Measurements from ENCODE around the gene TYRO3. TPM values are rescaled to one million over a fixed set of nuclear protein-coding genes. Genes with fewer than 3 reads are reported as not detected.

The TYRO3 gene
- total and polyA plus RNA-seq, 2 of the 13 experiments (the other 11 are each of a cell fraction or from before 2014, with no cell fraction given): 24.0 to 43.6 TPM

- peak; percentile 87; the same call in 1 of the 2 replicates for TF ChIP-seq RFXAP (CRISPR knock-in tag; IDR thresholded peaks at IDR 0.05; ENCODE audit: borderline replicate concordance)
- peak; percentile 87 for TF ChIP-seq ZNF564 (CRISPR knock-in tag; IDR thresholded peaks at IDR 0.05)
- no peak for TF ChIP-seq KLF9 (CRISPR knock-in tag; IDR thresholded peaks at IDR 0.05; ENCODE audit: low read depth)
- no peak for TF ChIP-seq POLR2AphosphoS2 (IDR thresholded peaks at IDR 0.05; ENCODE audit: low read depth, low read length)
- TF ChIP-seq ZBTB14 (CRISPR knock-in tag; IDR thresholded peaks at IDR 0.05): no peak
- TF ChIP-seq CSRNP1 (CRISPR knock-in tag; IDR thresholded peaks at IDR 0.05): no peak
- no peak for TF ChIP-seq KMT2A (CRISPR knock-in tag; IDR thresholded peaks at IDR 0.05)
- no peak for TF ChIP-seq ZNF225 (CRISPR knock-in tag; IDR thresholded peaks at IDR 0.05)
- peak; percentile 41; the same call in 1 of the 2 replicates for TF ChIP-seq KLF6 (CRISPR knock-in tag; IDR thresholded peaks at IDR 0.05)
- TF ChIP-seq JUN (CRISPR knock-in tag; IDR thresholded peaks at IDR 0.05): no peak; the same call in 1 of the 2 replicates
- TF ChIP-seq ZNF713 (CRISPR knock-in tag; IDR thresholded peaks at IDR 0.05): no peak
- TF ChIP-seq NR2F1 (CRISPR knock-in tag; IDR thresholded peaks at IDR 0.05): 0 out of 4 replicates have a peak, but pooled peaks of 1 of the 2 experiments have one; percentile 38
- TF ChIP-seq NFYC (CRISPR knock-in tag; IDR thresholded peaks at IDR 0.05): 0 out of 2 replicates have a peak, but pooled peaks have one; percentile 9
- TF ChIP-seq ARID4A (CRISPR knock-in tag; IDR thresholded peaks at IDR 0.05; ENCODE audit: borderline replicate concordance): peak; percentile 76
- TF ChIP-seq NBN (conservative IDR thresholded peaks at IDR 0.05): no peak
- no peak for TF ChIP-seq ZNF510 (CRISPR knock-in tag; IDR thresholded peaks at IDR 0.05; ENCODE audit: low read depth)
- no peak for TF ChIP-seq EZH2 (conservative IDR thresholded peaks at IDR 0.05; ENCODE audit: low read depth, low read length)
Observed at GRCh38 chr15:41568350-41569017, 9.5 kb downstream of the TYRO3 start (continued).

All from HepG2 (cell line).